Psoas muscle (tissue), 8 donors: Measurements from ENCODE around the gene CCDC47. TPM values are rescaled to one million over a fixed set of nuclear protein-coding genes. Genes with fewer than 3 reads are reported as not detected.

Experiments
- ATAC-seq, 4 donors: fragments of 200-7000 bp; cut with Tn5 transposase; one replicate each; pipeline ENCODE4 v1.9.1; 2020; ENCODE audit warnings: moderate library complexity in 3 of 4, mild to moderate bottlenecking in 2 of 4
- DNase-seq, 2 donors: peaks; one replicate each; pipeline ENCODE4 v3.0.0-alpha.2; 2020
- H3K27ac ChIP-seq: fragments of 200-600 bp; one replicate; pipeline ENCODE4 v1.8.0; 2022
- H3K27me3 ChIP-seq, 3 donors: fragments of 200-600 bp in 1 of 3; one replicate each; pipeline versions ENCODE4 v1.6.1 to v1.8.0; 2013 to 2022; ENCODE audit warnings: low read length in 2 of 3, mild to moderate bottlenecking in 2 of 3, moderate library complexity in 1 of 3; ENCODE audit not compliant: insufficient read depth in 3 of 3
- H3K36me3 ChIP-seq, 2 donors: fragments of 200-600 bp in 1 of 2; one replicate each; pipeline versions ENCODE4 v1.6.1 to v1.8.0; 2013 to 2022; ENCODE audit warnings: low read depth in 1 of 2, mild to moderate bottlenecking in 1 of 2, moderate library complexity in 1 of 2; ENCODE audit not compliant: insufficient read depth in 1 of 2
- H3K4me1 ChIP-seq: fragments of 200-600 bp; one replicate; pipeline ENCODE4 v1.8.0; 2022
- H3K4me3 ChIP-seq: fragments of 200-600 bp; one replicate; pipeline ENCODE4 v1.8.0; 2022; ENCODE audit warnings: mild to moderate bottlenecking
- H3K9me3 ChIP-seq: fragments of 200-600 bp; one replicate; pipeline ENCODE4 v1.8.0; 2022
- CTCF ChIP-seq: fragments of 200-600 bp; IDR thresholded peaks from one replicate; pipeline ENCODE4 v1.8.0; 2022; ENCODE audit warnings: antibody characterized with exemption
- WGBS, 3 donors: extraction: QIAGEN DNeasy Blood & Tissue Kit; methylation state at CpG; one replicate each; pipeline versions ENCODE4 v1.1.6 to v1.1.7; 2013; 5-methylcytosine and 5-hydroxymethylcytosine counted together
- intact Hi-C, 2 donors: fragments of 100-400 bp; cut with DNase I; formaldehyde crosslinking; loops; one replicate each; pipeline versions ENCODE4 v1.11.0 to v1.14.2; 2022
- long read RNA-seq, 2 donors: library from polyadenylated mRNA; unstranded; transcript quantifications; one replicate each; pipeline ENCODE4 v2.0.0, GENCODE V29; 2021
- polyA plus RNA-seq, 3 donors: library from polyadenylated mRNA; stranded (reverse); fragments of 200-250 nt; gene quantifications; one replicate each; pipeline ENCODE4 v1.2.3, GENCODE V29; 2013
- total RNA-seq, 4 donors: library from RNA; stranded (reverse); fragmentation: NEBNext Ultra II Directional in 2 of 4; extraction: Animal tissue kit (Norgen Biotek cat#: 25700) in 2 of 4; gene quantifications; one replicate each; pipeline versions ENCODE4 v1.2.1 to v1.2.4, GENCODE V29; 2021 to 2023
- donor health status: healthy with polysubstance abuse.
- donor health status: DM: no; HTN: no; CAD: no; lungs with moderate emphysema.
- donor health status: Bipolar disorder and iron deficiency.
- donor health status: healthy.
- donor health status: DM: yes; HTN: yes; CAD: no.
- donor health status: DM: no; HTN: no; CAD: no.
- donor health status: DM: no; HTN: no; CAD: no.
- donor health status: DM: yes; HTN: yes; CAD: no.

The CCDC47 gene
- total RNA-seq (100 to 1,000 TPM in 3 of 4 donors, 10 to 100 TPM in 1; 67.4 to 138 (median 114) TPM), polyA plus RNA-seq (100 to 1,000 TPM in 2 of 3 donors, 10 to 100 TPM in 1; 61.7 to 137 (median 125) TPM)
- long read RNA-seq, donor 1, transcript CCDC47-201 (13 exons, 3,466 nt), result major isoform, 99 of 107 reads
- long read RNA-seq, donor 1, partial matches to known transcripts, result 4 of 107 reads
- long read RNA-seq, donor 1, other reads (novel, unspliced or antisense), result 4 of 107 reads
- long read RNA-seq, donor 2, transcript CCDC47-201 (13 exons, 3,466 nt), result major isoform, 189 of 208 reads
- long read RNA-seq, donor 2, partial matches to known transcripts, result 8 of 208 reads
- long read RNA-seq, donor 2, other reads (novel, unspliced or antisense), result 5 of 208 reads

GRCh38 chr17:63773272-63774140 lies at the start of gene CCDC47:
Gene CCDC47 (minus strand): TSS chr17:63773597. CDS start chr17:63766175, 7,422 bp downstream.
- H3K36me3 ChIP-seq, result peaks cover 10 to 30% of the 10 kb centered on the region in 2 donors
- WGBS, 3 donors, result 0% methylated on average over 68 to 74 of the region's 74 CpGs
- H3K9me3 ChIP-seq, result no peaks in the 10 kb centered on the region
- peak; percentile 98 to 99 for DNase-seq
- peak within 1 kb of the TSS; percentile 98 for H3K27ac ChIP-seq
- no peaks in the 10 kb centered on the region for H3K27me3 ChIP-seq
- peak within 1 kb of the TSS; percentile 89 for H3K4me3 ChIP-seq
- intact Hi-C loops, result loop anchor here in 1 of 2 donors (2.0 kb wide), 1 partner anchor 53 kb away; the partner anchor contains the start of genes FTSJ3 and PSMC5
- peak; percentile 90 to 94 (median 92) for ATAC-seq
- TF ChIP-seq CTCF, result no peak
- peaks cover 35% of the 10 kb centered on the region for H3K4me1 ChIP-seq

GRCh38 chr17:63822537-63822936 lies 49.1 kb upstream of the CCDC47 start:
- ATAC-seq (no peak), DNase-seq (no peak)
- Histone ChIP-seq H3K4me3 (no peak overlapping the region), H3K36me3 (peaks cover 21 to 86% of the 10 kb centered on the region in 2 donors), H3K27ac (peak overlapping the region; percentile 39), H3K9me3 (no peaks in the 10 kb centered on the region), H3K27me3 (no peaks in the 10 kb centered on the region), H3K4me1 (peaks cover 13% of the 10 kb centered on the region)
- intact Hi-C loops, result loop anchor here in 1 of 2 donors (5.0 kb wide), 1 partner anchor 45 kb away; no protein-coding TSS in a partner anchor
- TF ChIP-seq CTCF, result no peak

- peaks cover 24 to 93% of the 10 kb centered on the region in 2 donors for H3K36me3 ChIP-seq
- ATAC-seq, result peak; percentile 26 to 70 (median 66)
- intact Hi-C loops, result loop anchor here in 1 of 2 donors (5.0 kb wide), 1 partner anchor 45 kb away; no protein-coding TSS in a partner anchor
- H3K4me3 ChIP-seq, result no peak overlapping the region
- H3K27ac ChIP-seq, result peak overlapping the region; percentile 39
- no peak for TF ChIP-seq CTCF
- no peak for DNase-seq
- no peaks in the 10 kb centered on the region for H3K27me3 ChIP-seq
- no peaks in the 10 kb centered on the region for H3K9me3 ChIP-seq
- H3K4me1 ChIP-seq, result peaks cover 13% of the 10 kb centered on the region
- WGBS, 3 donors, result 39 to 64% (median 44%) methylated on average over 6 of the region's 6 CpGs
Measured at GRCh38 chr17:63821804-63822203, 48.4 kb upstream of the CCDC47 start.

- peak in 1 of 4 donors; percentile 1 for ATAC-seq
- H3K27me3 ChIP-seq, result no peaks in the 10 kb centered on the region
- H3K27ac ChIP-seq, result no peak overlapping the region
- 76 to 83% (median 78%) methylated on average over 10 of the region's 10 CpGs for WGBS, 3 donors
- TF ChIP-seq CTCF, result no peak
- H3K36me3 ChIP-seq, result peaks cover 25 to 100% of the 10 kb centered on the region in 2 donors
- H3K4me1 ChIP-seq, result peaks cover 10% of the 10 kb centered on the region
- no peak overlapping the region for H3K4me3 ChIP-seq
- intact Hi-C loops, result loop anchor here in 1 of 2 donors (5.0 kb wide), 1 partner anchor 44 kb away; no protein-coding TSS in a partner anchor
- no peaks in the 10 kb centered on the region for H3K9me3 ChIP-seq
- no peak for DNase-seq
Measured at GRCh38 chr17:63820963-63821561, 47.7 kb upstream of the CCDC47 start.
